ENCODE results near the gene MIDN. TPM values are rescaled to one million over a fixed set of nuclear protein-coding genes. Genes with fewer than 3 reads are reported as not detected.

The MIDN gene
- total RNA-seq, 1 experiment from 2014 or later = 286 TPM

GRCh38 chr19:1300744-1301490 is 52.5 kb downstream of the MIDN start:
- peaks cover 0 to 3% of the 10 kb centered on the region in 2 experiments; a peak in 2 of 4 replicates for H3K4me1 Mint-ChIP-seq

More at GRCh38 chr19:1300744-1301490, 52.5 kb downstream of the MIDN start:
- Histone ChIP-seq H3K56ac (ENCODE audit: insufficient read length, low read depth, low read length) (no peak overlapping the region), H3K4me2 (ENCODE audit: insufficient read depth, insufficient read length, low read length) (no peak overlapping the region), H2AFZ (ENCODE audit: low read length) (no peak overlapping the region), H3K79me1 (ENCODE audit: insufficient read depth, low read depth, low read length, poor library complexity, severe bottlenecking) (no peaks in the 10 kb centered on the region), H4K8ac (replicated peaks; ENCODE audit: insufficient read length, low read depth, low read length) (no peak overlapping the region), H4K20me1 (ENCODE audit: control insufficient read depth, insufficient read depth, insufficient read length) (peaks cover 2% of the 10 kb centered on the region), H3K18ac (ENCODE audit: insufficient read length, low read depth, low read length) (no peak overlapping the region), H3T11ph (ENCODE audit: low read length) (no peak overlapping the region), H2AK5ac (ENCODE audit: insufficient read length, low read length) (no peak overlapping the region), H2BK12ac (ENCODE audit: insufficient read length, low read depth, low read length) (no peak overlapping the region), H2BK20ac (ENCODE audit: low read depth, low read length, poor library complexity, severe bottlenecking) (no peak overlapping the region), H3K79me2 (ENCODE audit: insufficient read depth, low read length) (no peaks in the 10 kb centered on the region), H3K27me3 (ENCODE audit: insufficient read depth, low read length) (no peaks in the 10 kb centered on the region), H3K4me1 (ENCODE audit: insufficient read depth, low read length) (no peaks in the 10 kb centered on the region), H3K27ac (ENCODE audit: insufficient read length, low read depth, low read length) (no peak overlapping the region), H3K4ac (ENCODE audit: low read depth, low read length) (no peak overlapping the region), H3K9me3 (ENCODE audit: control insufficient read depth, low read depth, low read length) (no peaks in the 10 kb centered on the region), H3K23me2 (ENCODE audit: insufficient read length, low read depth, low read length, poor library complexity, severe bottlenecking) (no peaks in the 10 kb centered on the region), H2BK120ac (ENCODE audit: low read depth, low read length, poor library complexity, severe bottlenecking) (no peak overlapping the region), H3K14ac (ENCODE audit: insufficient read depth, low read length) (no peak overlapping the region), H4K5ac (ENCODE audit: insufficient read length, low read depth, low read length) (no peak overlapping the region), H2BK5ac (ENCODE audit: insufficient read length, low read length) (no peak overlapping the region), H2BK15ac (ENCODE audit: low read depth, low read length) (no peak overlapping the region), H3K9ac (ENCODE audit: extremely low read depth, insufficient read length, low read length) (no peak overlapping the region), H4K91ac (ENCODE audit: insufficient read length, low read depth, low read length) (no peak overlapping the region), H3K23ac (ENCODE audit: insufficient read length, low read depth, low read length) (no peak overlapping the region)
- Mint-ChIP-seq H3K4me3 (no peak overlapping the region; a peak in 2 of 5 replicates), H3K9me3 (no peaks in the 10 kb centered on the region; a peak in 1 of 5 replicates), H3K36me3 (ENCODE audit: insufficient read depth in 1 of 3, low read depth in 3 of 3) (peaks cover 2 to 4% (median 3%) of the 10 kb centered on the region in 3 experiments; a peak in 3 of 7 replicates), H3K27ac (peak overlapping the region in 2 of 3 experiments; percentile 44 to 76; a peak in 1 of 7 replicates), H3K27me3 (ENCODE audit: low read depth) (no peaks in the 10 kb centered on the region)
- DNase-seq = no peak
- WGBS (ENCODE audit: extremely low coverage, insufficient read length, low lambda C conversion rate) = no CpG with 5 or more reads among the region's 35 CpGs
- no peak for TF ChIP-seq CTCF (conservative IDR thresholded peaks at IDR 0.05)

All from H9 (cell line).